Lower leg skin (tissue), 3 donors: Measurements from ENCODE around the gene S100A16.

ENCODE experiments used
- POLR2A ChIP-seq, 2 donors: fragments of 450-650 bp; IDR thresholded peaks; one replicate each; pipeline ENCODE4 v1.6.1; 2016 to 2017; ENCODE audit warnings: antibody characterized with exemption in 2 of 2, mild to moderate bottlenecking in 1 of 2, moderate library complexity in 1 of 2
- TF ChIP-seq, protein P1 (sequence below), 3 donors: fragments of 450-650 bp; IDR thresholded peaks; one replicate each; pipeline ENCODE4 v1.5.1; 2016; ENCODE audit warnings: antibody characterized with exemption in 3 of 3, mild to moderate bottlenecking in 3 of 3, moderate library complexity in 2 of 3

DNA sequence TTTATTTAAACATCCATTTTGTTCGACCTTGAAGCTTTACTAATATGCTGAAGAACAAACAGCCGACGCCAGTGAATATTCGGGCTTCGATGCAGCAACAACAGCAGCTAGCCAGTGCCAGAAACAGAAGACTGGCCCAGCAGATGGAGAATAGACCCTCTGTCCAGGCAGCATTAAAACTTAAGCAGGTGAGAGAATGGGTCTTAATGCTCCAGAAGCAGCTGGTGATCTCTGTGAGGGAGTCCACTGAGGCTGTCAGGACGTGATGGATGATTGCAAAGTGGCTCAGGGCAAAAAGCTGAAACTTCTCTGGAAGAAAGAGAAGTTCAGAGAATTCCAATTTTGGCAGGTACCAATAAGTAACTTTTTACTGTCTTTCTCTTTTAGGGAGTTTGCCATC is 25.3 kb upstream of the S100A16 start:
- no peak for TF ChIP-seq POLR2A (IDR thresholded peaks at IDR 0.05)
- TF ChIP-seq, protein P1, sequence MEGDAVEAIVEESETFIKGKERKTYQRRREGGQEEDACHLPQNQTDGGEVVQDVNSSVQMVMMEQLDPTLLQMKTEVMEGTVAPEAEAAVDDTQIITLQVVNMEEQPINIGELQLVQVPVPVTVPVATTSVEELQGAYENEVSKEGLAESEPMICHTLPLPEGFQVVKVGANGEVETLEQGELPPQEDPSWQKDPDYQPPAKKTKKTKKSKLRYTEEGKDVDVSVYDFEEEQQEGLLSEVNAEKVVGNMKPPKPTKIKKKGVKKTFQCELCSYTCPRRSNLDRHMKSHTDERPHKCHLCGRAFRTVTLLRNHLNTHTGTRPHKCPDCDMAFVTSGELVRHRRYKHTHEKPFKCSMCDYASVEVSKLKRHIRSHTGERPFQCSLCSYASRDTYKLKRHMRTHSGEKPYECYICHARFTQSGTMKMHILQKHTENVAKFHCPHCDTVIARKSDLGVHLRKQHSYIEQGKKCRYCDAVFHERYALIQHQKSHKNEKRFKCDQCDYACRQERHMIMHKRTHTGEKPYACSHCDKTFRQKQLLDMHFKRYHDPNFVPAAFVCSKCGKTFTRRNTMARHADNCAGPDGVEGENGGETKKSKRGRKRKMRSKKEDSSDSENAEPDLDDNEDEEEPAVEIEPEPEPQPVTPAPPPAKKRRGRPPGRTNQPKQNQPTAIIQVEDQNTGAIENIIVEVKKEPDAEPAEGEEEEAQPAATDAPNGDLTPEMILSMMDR (IDR thresholded peaks at IDR 0.05), result no peak
